ENCODE data around the gene SAXO1. TPM values are rescaled to one million over a fixed set of nuclear protein-coding genes. Genes with fewer than 3 reads are reported as not detected.

The SAXO1 gene
- polyA plus RNA-seq, 1 donor from 2014 or later: not detected

DNA sequence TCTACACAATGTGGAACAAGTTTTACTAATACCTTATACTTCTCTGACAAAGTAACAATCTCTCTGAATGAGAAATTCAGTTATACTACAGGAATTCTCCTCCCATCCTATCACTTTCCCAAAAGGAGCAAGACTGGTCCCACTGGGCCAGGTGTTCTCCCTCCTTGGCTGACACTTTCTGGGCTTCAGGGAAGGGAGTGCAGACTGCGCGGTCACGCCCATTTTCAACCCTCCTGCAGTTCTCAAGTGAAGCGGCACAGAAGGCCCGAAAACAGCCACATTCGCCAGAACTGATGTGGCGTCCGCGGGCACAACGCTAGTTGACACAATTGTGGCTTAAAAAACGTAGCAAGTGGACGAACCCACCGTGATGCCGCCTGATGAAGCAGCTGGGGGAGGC is 603 bp downstream of the SAXO1 start:
- Histone ChIP-seq H2AFZ (ENCODE audit: low read depth, low read length) (no peak overlapping the region), H3K4me3 (ENCODE audit: low read length) (no peak overlapping the region), H3F3A (ENCODE audit: insufficient read depth, low read length, poor library complexity, severe bottlenecking) (no peaks in the 10 kb centered on the region), H4K20me1 (ENCODE audit: insufficient read depth) (no peaks in the 10 kb centered on the region), H3K79me2 (replicated peaks; ENCODE audit: insufficient read depth, low read length) (no peaks in the 10 kb centered on the region), H3K9ac (ENCODE audit: low read length) (no peak overlapping the region), H3K36me3 (ENCODE audit: insufficient read depth, low read length) (no peaks in the 10 kb centered on the region), H3K4me2 (ENCODE audit: low read length) (no peak overlapping the region), H3K9me3 (ENCODE audit: low read length) (no peaks in the 10 kb centered on the region), H3K27me3 (ENCODE audit: insufficient read depth, low read depth, low read length) (no peaks in the 10 kb centered on the region), H3K27ac (ENCODE audit: low read length) (no peak overlapping the region), H3K9me2 (ENCODE audit: insufficient read depth, low read length) (no peaks in the 10 kb centered on the region)
- TF ChIP-seq TAF1 (IDR thresholded peaks at IDR 0.05; ENCODE audit: low read depth): no peak
- no peak for TF ChIP-seq SMC3 (conservative IDR thresholded peaks at IDR 0.05; ENCODE audit: poor library complexity)
- TF ChIP-seq RAD21 (conservative IDR thresholded peaks at IDR 0.05): no peak
- TF ChIP-seq POLR2AphosphoS5 (IDR thresholded peaks at IDR 0.05): no peak
- no peak for TF ChIP-seq MXI1 (conservative IDR thresholded peaks at IDR 0.05; ENCODE audit: poor library complexity, severe bottlenecking)

DNA sequence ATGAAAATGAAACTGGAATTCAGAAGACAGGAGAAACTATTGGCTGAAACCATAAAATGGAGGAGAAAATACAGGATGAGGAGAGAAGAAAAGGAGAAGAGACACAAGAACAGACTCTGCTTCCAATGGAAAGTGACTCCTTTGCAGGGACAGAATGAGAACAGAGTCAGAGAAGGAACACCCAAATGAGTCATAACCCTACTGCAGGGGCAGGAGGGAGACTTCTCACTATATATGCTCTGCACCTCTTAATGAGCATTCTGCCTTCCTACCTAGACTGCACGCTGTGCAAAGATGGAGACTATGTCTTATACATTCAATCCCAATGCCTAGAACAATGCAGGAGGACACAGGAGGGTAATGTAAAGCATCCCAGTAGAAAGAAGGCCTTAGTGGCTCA is 2.1 kb downstream of the SAXO1 start:
- H3K9me3 ChIP-seq (ENCODE audit: low read length): no peaks in the 10 kb centered on the region
- TF ChIP-seq, protein P1, sequence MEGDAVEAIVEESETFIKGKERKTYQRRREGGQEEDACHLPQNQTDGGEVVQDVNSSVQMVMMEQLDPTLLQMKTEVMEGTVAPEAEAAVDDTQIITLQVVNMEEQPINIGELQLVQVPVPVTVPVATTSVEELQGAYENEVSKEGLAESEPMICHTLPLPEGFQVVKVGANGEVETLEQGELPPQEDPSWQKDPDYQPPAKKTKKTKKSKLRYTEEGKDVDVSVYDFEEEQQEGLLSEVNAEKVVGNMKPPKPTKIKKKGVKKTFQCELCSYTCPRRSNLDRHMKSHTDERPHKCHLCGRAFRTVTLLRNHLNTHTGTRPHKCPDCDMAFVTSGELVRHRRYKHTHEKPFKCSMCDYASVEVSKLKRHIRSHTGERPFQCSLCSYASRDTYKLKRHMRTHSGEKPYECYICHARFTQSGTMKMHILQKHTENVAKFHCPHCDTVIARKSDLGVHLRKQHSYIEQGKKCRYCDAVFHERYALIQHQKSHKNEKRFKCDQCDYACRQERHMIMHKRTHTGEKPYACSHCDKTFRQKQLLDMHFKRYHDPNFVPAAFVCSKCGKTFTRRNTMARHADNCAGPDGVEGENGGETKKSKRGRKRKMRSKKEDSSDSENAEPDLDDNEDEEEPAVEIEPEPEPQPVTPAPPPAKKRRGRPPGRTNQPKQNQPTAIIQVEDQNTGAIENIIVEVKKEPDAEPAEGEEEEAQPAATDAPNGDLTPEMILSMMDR (IDR thresholded peaks at IDR 0.05; ENCODE audit: poor library complexity, severe bottlenecking): no peak
- no peak for TF ChIP-seq POLR2AphosphoS5 (IDR thresholded peaks at IDR 0.05)
- no peak for TF ChIP-seq EP300 (conservative IDR thresholded peaks at IDR 0.05; ENCODE audit: poor library complexity, severe bottlenecking)
- TF ChIP-seq EZH2 (IDR thresholded peaks at IDR 0.05; ENCODE audit: borderline replicate concordance, insufficient read depth, low read length, poor library complexity, severe bottlenecking): no peak
- TF ChIP-seq MXI1 (conservative IDR thresholded peaks at IDR 0.05; ENCODE audit: poor library complexity, severe bottlenecking): no peak
- TF ChIP-seq, protein P2, sequence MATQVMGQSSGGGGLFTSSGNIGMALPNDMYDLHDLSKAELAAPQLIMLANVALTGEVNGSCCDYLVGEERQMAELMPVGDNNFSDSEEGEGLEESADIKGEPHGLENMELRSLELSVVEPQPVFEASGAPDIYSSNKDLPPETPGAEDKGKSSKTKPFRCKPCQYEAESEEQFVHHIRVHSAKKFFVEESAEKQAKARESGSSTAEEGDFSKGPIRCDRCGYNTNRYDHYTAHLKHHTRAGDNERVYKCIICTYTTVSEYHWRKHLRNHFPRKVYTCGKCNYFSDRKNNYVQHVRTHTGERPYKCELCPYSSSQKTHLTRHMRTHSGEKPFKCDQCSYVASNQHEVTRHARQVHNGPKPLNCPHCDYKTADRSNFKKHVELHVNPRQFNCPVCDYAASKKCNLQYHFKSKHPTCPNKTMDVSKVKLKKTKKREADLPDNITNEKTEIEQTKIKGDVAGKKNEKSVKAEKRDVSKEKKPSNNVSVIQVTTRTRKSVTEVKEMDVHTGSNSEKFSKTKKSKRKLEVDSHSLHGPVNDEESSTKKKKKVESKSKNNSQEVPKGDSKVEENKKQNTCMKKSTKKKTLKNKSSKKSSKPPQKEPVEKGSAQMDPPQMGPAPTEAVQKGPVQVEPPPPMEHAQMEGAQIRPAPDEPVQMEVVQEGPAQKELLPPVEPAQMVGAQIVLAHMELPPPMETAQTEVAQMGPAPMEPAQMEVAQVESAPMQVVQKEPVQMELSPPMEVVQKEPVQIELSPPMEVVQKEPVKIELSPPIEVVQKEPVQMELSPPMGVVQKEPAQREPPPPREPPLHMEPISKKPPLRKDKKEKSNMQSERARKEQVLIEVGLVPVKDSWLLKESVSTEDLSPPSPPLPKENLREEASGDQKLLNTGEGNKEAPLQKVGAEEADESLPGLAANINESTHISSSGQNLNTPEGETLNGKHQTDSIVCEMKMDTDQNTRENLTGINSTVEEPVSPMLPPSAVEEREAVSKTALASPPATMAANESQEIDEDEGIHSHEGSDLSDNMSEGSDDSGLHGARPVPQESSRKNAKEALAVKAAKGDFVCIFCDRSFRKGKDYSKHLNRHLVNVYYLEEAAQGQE (IDR thresholded peaks at IDR 0.05; ENCODE audit: borderline replicate concordance): no peak
- no peak for TF ChIP-seq SMC3 (conservative IDR thresholded peaks at IDR 0.05; ENCODE audit: poor library complexity)
- no peak for TF ChIP-seq TAF1 (IDR thresholded peaks at IDR 0.05; ENCODE audit: low read depth)
- TF ChIP-seq RAD21 (conservative IDR thresholded peaks at IDR 0.05): no peak
- no peaks in the 10 kb centered on the region for H3K9me2 ChIP-seq (ENCODE audit: insufficient read depth, low read length)
- H2AFZ ChIP-seq (ENCODE audit: low read depth, low read length): no peak overlapping the region
- H3K36me3 ChIP-seq (ENCODE audit: insufficient read depth, low read length): no peaks in the 10 kb centered on the region
- H3K27ac ChIP-seq (ENCODE audit: low read length): no peak overlapping the region
- no peaks in the 10 kb centered on the region for H3F3A ChIP-seq (ENCODE audit: insufficient read depth, low read length, poor library complexity, severe bottlenecking)
- no peak overlapping the region for H3K4me3 ChIP-seq (ENCODE audit: low read length)
- no peaks in the 10 kb centered on the region for H3K27me3 ChIP-seq (ENCODE audit: insufficient read depth, low read depth, low read length)
- no peaks in the 10 kb centered on the region for H3K79me2 ChIP-seq (replicated peaks; ENCODE audit: insufficient read depth, low read length)
- no peak overlapping the region for H3K4me2 ChIP-seq (ENCODE audit: low read length)
- no peaks in the 10 kb centered on the region for H4K20me1 ChIP-seq (ENCODE audit: insufficient read depth)
- H3K9ac ChIP-seq (ENCODE audit: low read length): no peak overlapping the region

All from neural cell (in vitro differentiated cells).